HG03039 (cell line): ENCODE results near the gene RAP1GAP.
"Not testable (repeated sequence)": the region's sequence is repeated elsewhere in the genome, so short reads cannot be mapped to it uniquely, and the experiment has no call there.

Experiments
- ATAC-seq: cut with Tn5 transposase; IDR thresholded peaks from one replicate; pipeline ENCODE4 v1.9.1; 2021; ENCODE audit warnings: mild to moderate bottlenecking, moderate library complexity; ENCODE audit not compliant: unreplicated experiment

The RAP1GAP gene

DNA sequence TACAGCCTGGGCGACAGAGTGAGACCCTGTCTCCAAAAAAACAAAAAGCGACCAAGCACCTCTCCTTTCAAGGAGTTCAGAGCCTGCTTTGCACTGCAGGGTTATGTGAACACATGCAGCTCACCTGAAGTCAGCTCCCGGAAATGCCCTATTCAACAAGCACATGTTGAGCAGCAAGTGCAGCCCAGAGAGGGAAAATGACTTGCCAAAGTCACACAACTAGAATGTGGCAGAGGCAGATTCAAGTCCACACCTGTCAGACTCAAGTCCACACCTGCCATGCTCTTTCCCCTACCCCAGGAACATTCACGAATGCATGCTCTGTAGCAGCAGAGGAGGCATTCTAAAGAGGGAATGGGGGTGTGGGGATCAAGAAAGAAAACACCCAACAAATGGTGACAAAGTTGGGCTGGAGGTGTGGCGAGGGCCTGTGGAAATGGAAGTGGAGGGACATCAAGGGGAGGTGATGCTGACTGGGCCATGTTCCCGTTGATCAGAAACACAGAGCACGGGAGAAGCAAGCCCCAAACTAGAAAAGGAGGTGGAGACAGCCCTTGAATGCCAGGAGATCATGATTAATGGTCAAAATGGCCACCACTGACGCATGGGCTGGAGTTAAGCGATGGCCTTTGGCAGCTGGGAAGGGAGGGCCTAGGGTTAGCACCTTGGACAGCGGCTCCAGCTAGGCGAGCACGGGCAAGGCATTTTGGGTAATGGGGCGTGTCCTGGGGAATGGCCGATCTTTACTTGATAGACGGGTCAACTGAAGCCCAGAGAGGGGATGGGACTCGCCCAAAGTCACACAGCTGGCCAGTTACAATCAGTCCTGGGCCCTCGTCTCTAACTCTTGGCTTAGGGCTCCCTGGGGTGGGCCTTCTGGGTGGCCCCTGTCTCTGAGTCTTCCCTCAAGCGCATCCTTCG lies 21.5 kb downstream of the RAP1GAP start:
- no peak for ATAC-seq

DNA sequence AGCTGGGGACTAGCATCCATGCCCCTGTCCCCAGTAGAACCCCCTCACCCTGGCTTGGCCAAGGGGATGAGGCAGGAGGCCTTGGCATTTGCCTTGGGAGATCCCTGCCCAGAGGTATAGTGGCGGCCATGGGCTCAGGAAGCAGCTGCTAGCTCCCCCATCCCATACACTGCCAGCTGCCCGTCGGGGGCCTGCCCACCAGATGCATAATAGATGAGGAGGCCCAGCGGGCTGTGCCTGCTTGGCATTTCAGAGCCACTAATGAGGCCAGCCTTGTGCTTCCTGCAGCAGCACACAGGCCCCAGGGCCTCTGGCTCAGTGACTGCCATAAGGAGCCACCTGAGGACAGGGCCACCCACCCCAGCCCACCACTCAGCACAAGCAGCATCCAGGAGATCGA lies 23.6 kb downstream of the RAP1GAP start:
- ATAC-seq, result no peak

DNA sequence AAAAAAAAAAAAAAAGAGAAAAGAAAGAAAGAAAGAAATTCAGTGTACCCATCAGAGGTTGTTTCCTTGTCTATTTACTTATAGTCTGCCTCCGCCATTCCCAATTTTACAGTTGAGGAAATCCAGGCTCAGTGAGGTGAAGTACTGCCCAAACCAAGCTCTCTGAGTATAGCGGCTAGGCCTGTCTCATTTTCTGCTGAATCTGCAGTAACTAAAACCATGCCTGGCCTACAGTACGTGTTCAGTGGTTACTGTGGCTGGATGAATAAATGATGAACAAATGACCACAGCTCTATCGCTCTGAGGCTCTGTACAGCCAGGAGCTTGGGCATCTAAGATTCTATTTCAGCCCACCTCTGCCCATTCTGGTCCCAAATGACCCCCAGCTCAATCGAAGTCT lies 24.3 kb downstream of the RAP1GAP start:
- ATAC-seq, result no peak

DNA sequence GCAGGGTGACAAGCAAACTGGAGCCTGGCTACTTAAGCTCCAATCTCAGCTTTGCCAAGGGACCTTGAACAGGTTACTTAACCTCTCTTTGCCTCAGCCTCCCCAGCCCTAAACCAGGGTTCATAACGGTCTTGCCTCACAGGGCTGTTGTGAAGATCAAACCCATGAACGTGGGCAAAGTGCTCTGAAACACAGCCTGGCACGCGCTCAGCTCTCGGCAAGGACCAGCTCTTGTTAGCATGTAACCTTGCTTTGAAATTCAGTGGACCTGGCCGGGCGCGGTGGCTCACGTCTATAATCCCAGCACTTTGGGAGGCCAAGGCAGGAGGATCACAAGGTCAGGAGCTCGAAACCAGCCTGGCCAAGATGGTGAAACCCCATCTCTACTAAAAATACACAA lies 24.8 kb downstream of the RAP1GAP start:
- no peak for ATAC-seq

DNA sequence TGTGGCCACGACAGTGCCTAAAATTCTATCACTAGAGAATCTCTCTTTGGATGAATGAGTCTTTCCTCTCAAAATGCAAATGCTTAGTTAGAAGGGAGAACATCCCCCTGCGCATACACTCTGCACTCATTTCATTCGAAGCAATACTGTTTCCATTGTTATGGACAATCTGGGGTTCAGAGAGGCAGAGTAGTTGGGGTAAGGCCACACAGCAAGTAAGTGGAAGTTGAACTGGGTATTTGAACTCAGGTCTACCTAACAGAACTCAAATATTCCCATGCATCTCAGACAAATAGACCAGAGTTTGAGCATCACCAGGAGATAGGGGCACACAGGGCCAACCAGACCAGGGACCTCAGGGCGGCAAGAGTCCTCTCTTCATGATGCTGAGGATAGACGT lies 25.5 kb downstream of the RAP1GAP start:
- ATAC-seq, result no peak

DNA sequence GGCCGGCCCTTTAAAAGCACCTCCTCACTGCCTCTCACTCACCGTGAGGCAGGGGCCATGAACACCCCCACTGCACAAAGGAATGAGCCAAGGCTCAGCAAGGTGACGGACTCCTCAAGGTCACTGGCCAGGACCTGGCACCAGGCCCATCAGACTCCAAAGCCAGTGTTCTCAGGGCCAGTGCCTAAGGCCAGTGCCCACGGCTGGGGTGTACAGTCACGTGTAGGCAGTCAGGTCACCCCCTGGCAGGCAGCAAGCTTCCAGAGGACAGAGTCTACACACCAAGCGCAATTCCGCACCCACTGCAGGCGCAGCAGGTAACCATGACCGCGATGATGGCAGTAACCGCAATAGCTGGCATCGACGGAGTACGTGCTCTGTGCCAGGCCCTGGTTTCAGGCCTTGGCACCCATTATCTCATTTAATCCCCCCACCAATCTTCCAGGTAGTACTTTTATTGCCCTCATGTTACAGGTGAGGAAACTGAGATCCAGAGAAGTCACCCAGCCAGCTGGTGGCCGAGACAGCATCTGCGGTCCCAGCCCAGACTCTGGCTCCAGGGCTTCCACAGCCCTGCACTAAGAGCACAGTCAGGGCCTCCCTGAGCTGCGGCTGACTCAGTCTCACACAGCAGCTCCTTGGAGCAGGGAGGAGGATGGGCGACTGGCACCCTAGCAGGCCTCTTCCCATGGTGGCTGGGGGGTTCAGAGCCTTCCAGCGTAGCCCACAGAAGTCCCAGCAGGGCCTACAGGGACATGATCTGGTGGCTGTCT lies 27.0 kb downstream of the RAP1GAP start:
- no peak for ATAC-seq

DNA sequence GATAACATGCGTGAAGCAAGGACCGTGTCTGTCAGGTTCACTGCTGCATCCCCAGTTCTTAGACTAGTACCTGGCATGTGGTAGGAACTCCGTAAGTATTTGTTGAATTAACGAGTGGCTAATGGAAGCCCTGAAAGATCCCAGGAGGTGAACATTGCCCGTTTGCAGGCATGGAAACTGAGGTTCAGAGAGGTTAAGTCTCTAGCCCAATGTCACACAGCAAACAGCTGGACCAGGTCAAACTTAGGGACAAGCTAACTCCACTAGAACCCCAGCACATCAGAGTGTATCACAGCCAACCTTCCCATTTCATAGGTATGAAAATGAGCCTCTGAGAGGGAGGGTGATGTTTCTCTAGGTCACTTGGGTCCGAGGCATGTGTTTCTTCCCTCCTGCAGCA lies 27.6 kb downstream of the RAP1GAP start:
- no peak for ATAC-seq

DNA sequence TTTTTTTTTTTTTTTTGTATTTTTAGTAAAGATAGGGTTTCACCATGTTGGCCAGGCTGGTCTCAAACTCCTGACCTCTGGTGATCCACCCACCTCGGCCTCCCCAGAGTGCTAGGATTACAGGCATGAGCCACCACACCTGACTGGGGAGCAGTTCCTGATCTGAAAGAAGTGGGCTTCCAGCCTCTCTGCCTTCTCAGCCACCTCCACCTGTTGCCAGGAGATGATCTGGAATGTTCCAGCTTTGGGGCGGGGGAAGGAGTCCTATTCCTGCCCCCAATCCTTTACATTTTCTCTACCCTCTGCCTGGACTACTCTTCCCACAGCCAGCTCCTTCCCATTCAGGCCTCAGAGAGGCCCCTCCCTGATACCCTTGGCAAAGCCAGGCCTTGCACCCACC lies 28.1 kb downstream of the RAP1GAP start:
- ATAC-seq, result no peak

DNA sequence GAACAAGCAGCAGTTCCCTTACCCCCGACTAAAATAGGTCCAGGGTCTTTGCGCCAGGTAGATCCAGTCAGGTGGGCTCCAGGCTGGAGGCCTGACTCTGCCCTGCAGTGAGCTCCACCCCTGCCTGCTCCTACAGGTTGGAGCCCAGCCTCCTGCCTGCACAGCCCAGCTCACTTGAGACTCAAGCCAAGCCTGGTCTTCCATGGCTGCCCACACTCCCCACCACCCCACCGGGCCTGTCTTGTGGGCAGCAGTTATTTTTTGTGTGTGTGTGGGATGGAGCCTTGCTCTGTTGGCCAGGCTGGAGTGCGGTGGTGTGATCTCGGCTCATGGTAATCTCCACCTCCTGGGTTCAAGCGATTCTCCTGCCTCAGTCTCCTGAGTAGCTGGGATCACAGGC lies 28.5 kb downstream of the RAP1GAP start:
- ATAC-seq, result no peak

DNA sequence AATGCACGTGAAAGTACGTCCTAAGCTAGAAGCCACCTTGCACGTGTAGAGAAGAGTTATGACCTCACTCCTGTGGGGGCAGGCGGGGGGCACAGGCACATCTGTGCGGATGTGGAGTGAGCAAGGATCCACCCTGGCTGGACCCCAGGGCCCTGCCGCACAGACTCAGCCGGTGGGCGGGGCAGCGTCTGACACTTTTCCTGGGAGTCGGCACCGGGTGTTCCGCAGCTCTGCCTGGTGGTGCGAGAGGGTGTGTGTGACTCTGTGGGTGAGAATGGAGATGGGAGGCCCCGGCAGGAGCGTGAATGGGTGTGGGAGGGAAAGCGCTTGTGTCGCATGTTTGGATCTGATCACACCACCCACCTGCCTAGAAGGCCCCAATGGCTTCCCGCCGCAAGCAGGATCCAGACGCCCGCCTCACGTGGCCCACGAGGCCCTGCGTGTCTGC lies 29.5 kb downstream of the RAP1GAP start:
- ATAC-seq, result no peak

DNA sequence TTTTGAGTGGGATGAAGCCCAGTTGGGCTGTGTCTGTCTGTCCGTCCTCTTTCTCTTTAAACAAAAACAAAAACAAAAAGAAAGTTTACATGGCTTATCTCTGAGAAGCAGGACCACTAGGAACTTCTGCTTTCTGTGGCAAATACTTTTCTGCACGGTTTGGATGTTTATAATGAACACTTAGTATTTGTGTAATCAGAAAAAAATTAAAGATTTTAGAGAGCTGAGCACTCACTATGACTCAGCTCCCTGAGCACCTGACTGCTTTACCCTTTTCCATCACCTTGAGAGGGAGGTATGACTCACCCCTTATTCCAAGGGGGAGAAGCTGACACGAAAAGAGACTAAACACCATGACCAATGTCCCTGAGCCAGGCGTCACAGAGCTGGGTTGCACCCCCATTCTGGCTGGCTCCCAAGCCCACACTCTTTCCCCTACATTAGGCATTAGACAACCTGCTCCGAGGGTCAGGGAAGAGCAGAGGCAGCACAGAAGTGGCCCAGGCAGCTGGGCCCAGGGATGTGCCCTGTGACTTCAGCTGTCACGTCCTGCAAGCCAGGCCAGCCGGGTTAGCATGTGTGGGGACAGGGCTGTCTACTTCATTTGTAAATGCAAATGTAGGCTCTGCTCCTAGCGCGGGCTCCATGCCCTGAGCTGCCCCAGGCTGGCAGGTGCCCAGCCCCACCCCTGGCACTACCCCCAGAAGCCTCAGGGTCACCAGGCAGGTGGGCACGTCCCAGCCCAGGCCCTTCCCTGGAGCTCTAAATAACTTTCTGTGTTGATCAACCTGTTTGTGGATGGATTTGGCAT lies 30.4 kb downstream of the RAP1GAP start:
- ATAC-seq, result no peak

DNA sequence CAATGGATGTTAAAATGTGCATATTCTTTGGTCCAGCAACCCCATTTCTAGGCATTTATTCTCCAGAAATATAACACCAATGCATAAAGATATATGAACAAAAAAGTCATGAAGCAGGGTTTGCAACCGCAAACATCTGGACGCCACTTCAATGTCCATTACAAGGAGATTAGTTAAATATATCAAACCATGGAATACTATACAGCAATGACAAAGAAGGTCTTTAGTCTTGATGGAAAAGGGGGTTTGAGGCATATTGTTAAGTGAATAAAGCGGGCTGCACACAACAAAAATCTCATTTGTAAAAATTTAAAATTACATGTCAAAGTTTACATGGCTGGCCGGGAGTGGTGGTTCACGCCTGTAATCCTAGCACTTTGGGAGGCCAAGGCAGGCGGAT lies 31.6 kb downstream of the RAP1GAP start:
- ATAC-seq, result no peak

DNA sequence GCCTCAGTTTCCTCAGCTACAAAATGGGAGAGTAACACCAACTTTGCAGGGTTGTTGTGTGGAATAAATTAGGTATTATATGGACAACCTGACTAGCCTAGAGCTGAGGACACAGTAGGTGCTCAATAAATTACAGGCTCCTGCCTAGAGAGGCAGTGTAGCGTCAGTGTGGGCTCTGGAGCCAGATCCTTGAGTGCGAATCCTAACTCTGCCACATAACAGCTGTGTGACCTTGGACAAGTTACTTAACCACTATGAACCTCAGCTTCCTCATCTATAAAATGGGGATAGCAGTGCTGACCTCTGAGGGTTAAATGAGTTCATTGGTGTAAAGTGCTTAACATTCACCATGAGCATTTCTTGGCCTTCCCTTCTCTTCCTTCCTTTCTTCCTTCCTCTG lies 33.1 kb downstream of the RAP1GAP start:
- ATAC-seq, result no peak

DNA sequence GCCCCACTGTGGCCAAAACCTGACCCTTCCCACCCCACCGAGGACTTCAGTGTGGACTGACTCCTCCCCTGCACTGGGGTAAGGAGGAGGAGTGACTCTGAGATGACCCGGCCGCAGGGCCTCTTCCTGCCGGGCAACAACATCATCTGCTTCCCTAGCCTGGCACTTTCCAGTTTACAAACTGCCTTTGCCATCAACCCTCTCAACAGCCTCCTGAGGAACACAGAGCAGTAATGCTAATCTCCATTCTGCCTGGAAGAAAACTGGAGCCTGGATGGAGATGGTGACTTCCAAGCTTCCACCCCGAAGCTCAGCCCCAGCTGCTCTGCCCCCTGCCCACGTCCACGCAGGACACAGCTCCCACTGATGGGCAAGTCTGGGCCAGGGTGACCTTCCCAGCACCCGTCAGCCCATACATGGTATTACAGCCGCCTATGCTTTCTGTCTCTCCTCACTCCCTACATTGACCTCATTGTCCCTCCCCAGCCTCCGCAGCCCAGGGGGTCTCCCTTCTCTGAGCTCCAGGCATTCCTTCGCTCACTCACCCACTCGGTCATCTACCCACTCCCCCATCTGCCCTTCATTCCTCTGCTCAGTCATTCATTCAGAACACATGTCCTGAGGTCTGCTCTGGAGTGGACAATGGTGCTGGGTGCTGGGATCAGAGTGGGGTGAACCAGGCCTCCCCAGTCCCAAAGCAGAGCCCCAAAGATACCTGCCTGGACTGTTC lies 34.2 kb downstream of the RAP1GAP start:
- ATAC-seq, result no peak

DNA sequence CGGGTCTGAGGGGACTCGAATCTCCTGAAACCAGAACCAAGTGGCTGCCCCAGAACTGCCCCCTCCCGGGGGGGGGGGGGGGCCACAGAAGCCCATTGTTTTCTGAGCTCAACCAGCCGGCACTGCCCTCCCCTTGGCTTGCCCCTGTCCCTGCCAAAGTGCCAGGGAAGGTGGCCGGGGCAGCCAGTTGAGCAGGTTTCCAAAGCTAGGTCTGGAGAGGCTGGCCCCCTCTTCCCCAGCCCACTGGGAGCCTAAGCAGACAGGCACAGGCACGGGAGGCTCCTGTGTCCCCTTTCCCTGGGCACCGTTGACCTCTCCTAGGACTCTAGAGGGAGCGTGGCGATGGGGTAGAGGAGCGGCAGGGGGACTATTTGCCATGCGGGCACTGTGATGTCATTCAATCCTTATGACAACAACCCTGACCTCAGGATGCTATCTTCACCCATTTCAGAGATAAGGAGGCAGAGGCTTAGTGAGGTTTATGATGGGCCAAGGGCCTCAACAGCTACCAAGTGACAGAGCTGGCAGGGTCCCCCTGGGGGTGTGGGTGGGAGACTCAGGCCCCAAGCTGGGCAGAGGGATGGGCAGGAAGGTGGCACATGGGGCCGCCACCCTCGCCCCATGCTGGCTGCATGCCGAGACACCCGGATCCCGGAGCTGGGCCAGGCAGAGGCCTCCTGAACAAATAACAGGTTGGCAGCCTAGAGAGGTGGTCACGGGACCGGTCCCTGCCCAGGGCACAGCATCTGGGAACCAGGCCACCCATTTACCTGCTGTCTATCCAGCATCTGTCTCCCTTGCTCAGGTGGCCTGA lies 35.0 kb downstream of the RAP1GAP start:
- ATAC-seq, result no peak

DNA sequence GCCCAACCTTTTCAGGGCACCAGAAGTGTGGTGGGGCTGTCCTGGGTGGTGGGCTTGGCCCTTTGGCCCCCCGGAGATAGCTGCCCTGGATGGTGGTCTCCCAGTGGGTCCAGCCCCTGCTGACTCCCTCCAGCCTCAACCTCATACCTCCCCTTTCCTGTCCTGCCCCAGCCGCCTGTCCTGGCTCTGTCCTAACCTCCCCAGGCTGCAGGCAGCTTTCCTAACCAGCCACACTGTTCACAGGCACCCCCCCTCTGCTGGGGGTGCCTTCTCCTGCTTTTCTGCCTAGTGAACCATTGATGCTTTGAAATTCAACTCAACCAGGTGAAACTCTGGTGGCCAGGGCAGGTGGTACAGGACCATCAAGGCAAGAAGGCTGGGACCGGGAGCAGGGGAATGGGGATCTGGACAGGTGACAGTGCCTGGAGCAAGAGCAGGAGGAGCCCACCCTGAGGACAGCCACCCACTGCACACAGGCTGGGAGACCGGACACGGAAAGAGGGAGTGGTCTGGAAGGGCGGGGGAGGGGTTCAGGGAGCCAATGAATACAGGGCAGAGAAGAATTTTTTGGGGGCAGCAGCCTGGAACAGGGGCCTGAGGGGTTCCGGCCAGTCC lies 35.9 kb downstream of the RAP1GAP start:
- no peak for ATAC-seq

DNA sequence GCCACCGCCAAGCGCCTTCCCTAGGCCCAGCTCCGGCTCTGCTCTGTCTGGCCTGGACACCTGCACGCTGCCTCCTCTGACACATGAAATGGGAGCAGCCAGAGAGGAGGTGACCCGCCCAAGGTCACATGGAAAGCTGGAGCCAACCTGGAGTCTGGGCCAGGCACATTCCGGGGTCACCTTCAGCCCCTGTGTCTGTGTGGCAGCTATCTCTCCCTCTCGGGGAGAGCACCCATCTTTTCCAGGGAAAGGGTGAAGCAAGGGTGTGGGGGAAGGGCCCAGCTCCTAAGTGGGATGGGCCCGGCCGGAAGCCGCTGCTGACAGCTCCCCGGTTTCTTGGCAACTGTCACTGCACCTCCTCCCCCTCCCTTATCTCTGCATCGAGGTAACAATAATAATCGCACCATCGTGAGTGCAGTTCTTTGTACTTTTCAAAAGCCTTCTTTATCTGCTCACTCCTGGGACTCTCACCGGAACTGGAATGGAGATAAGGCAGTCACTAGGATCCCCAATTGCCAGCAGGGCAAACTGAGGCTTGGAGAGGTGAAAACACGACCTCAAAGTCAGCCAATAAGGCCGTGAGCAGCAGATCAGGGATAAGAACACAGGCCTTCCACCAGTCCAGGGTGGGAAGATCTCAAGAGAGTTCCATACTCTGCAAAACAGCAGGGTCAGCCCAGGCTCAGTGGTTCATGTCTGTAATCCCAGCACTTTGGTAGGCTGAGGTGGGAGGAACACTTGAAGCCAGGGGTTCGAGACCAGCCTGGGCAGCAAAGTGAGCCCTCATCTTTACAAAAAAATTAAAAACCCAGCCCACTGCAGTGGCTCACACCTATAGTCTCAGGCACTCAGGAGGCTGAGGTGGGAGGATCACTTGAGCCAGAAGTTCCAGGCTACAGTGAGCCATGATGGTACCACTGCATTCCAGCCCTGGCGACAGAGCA lies 36.9 kb downstream of the RAP1GAP start:
- ATAC-seq, result no peak

DNA sequence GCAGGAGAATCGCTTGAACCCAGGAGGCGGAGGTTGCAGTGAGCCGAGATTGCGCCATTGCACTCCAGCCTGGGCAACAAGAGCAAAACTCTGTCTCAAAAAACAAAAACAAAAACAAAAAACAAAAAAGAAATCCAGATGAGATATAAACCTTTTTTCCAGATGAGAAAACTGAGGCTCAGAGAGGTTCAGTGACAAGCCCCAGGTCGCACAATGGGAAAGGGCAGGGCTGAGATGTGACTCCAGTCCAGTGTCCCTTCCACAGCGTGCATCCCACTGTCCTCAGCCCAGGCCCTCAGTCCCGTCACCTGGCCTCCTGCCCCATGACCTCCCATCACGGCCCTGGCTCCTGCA lies 37.6 kb downstream of the RAP1GAP start:
- not testable (repeated sequence) for ATAC-seq
